HL-60 (cell line): Measurements from ENCODE around the gene APBB2.

ENCODE experiments used
- DNase-seq, 2 experiments: peaks; one replicate each; pipeline ENCODE4 v3.0.0-alpha.2; 2010 to 2020; ENCODE audit warnings: low read depth in 1 of 2, low spot score in 1 of 2
- H3K27ac ChIP-seq: fragments of 250-450 bp; sonication (Bioruptor Pico); replicated peaks from 2 replicates; pipeline ENCODE4 v1.5.1; 2020; ENCODE audit warnings: mild to moderate bottlenecking, moderate library complexity
- H3K27me3 ChIP-seq: fragments of 250-450 bp; sonication (Bioruptor Pico); 2 replicates; pipeline ENCODE4 v1.5.1; 2021; ENCODE audit warnings: mild to moderate bottlenecking, moderate library complexity; ENCODE audit not compliant: insufficient read depth, poor library complexity, severe bottlenecking
- H3K4me3 ChIP-seq: replicated peaks from 2 replicates; pipeline ENCODE4 v1.5.1; 2011; ENCODE audit warnings: mild to moderate bottlenecking, control low read depth, low read length; ENCODE audit not compliant: insufficient read depth
- CTCF ChIP-seq: IDR thresholded peaks from one replicate; pipeline ENCODE4 v1.5.1; 2011; ENCODE audit warnings: low read length, control low read depth, inconsistent platforms; ENCODE audit not compliant: insufficient read depth
- GABPA ChIP-seq: IDR thresholded peaks from 2 replicates; pipeline ENCODE4 v1.6.1; 2012; ENCODE audit warnings: low read depth
- POLR2AphosphoS5 ChIP-seq: IDR thresholded peaks from 2 replicates; pipeline ENCODE4 v1.6.1; 2012; ENCODE audit warnings: low read depth
- REST ChIP-seq: IDR thresholded peaks from 2 replicates; pipeline ENCODE4 v1.6.1; 2012; ENCODE audit warnings: low read depth; ENCODE audit not compliant: insufficient replicate concordance
- SPI1 ChIP-seq: IDR thresholded peaks from 2 replicates; pipeline ENCODE4 v1.6.1; 2012; ENCODE audit warnings: low read depth, mild to moderate bottlenecking, borderline replicate concordance

The APBB2 gene

GRCh38 chr4:41181037-41181436 is 33.3 kb downstream of the APBB2 start:
- no peak overlapping the region for H3K27ac ChIP-seq
- DNase-seq, result no peak
- no peaks in the 10 kb centered on the region for H3K27me3 ChIP-seq
- no peak overlapping the region for H3K4me3 ChIP-seq
- TF ChIP-seq REST (no peak), GABPA (no peak), CTCF (no peak), POLR2AphosphoS5 (no peak), SPI1 (no peak)

GRCh38 chr4:41179498-41180195 is 34.7 kb downstream of the APBB2 start:
- no peak for TF ChIP-seq SPI1
- TF ChIP-seq POLR2AphosphoS5, result no peak
- no peak for TF ChIP-seq CTCF
- TF ChIP-seq REST, result no peak
- no peak for TF ChIP-seq GABPA
- Histone ChIP-seq H3K27ac (no peak overlapping the region), H3K27me3 (peaks cover 5% of the 10 kb centered on the region), H3K4me3 (no peak overlapping the region)
- DNase-seq, result no peak

GRCh38 chr4:41178372-41179370 is 35.7 kb downstream of the APBB2 start:
- H3K4me3 ChIP-seq, result no peak overlapping the region

More at GRCh38 chr4:41178372-41179370, 35.7 kb downstream of the APBB2 start:
- Histone ChIP-seq H3K27ac (no peak overlapping the region), H3K27me3 (peaks cover 5% of the 10 kb centered on the region)
- DNase-seq, result no peak
- TF ChIP-seq REST (no peak), CTCF (no peak), POLR2AphosphoS5 (no peak), SPI1 (no peak), GABPA (no peak)
